ENCODE measurements around the gene DAPK1. TPM values are rescaled to one million over a fixed set of nuclear protein-coding genes. Genes with fewer than 3 reads are reported as not detected.

DAPK1 gene
- total RNA-seq, 4 donors from 2014 or later = 14.5 to 28.3 (median 20.7) TPM

DNA sequence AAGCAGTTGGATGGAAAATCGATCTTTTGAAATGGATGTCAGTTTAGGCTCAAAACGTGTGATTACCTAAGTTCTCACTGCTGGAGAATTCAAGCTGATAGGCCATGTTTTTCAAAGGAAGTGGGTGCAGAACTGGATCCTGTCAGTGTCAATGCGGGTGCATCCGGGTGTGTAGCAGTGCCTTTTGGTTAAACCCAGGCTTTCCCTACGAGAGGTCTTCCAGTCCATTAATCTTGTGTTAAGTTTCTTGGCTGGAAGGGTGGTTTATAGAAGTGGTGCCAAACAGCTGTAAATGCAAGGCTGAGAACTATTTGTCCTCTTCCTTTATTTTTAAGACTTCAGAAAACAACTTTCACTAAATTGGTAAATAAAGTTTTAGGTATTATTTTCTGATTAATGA, 71.9 kb downstream of the DAPK1 start:
- in situ Hi-C loops (cut with MboI; ENCODE audit: low pct_ligation_motif_present in 1 of 4, low pct_unique_long_range_greater_than_20kb in 1 of 4, low sequenced_read_pairs in 3 of 4) (no loop called here), intact Hi-C loops (cut with DNase I; ENCODE audit: low total_unique reads) (no loop called here)
- Histone ChIP-seq H3K9me3 (no peaks in the 10 kb centered on the region), H3K27me3 (no peaks in the 10 kb centered on the region), H3K4me3 (no peak overlapping the region), H3K36me3 (no peaks in the 10 kb centered on the region), H3K4me1 (peaks cover 21 to 63% (median 34%) of the 10 kb centered on the region in 4 donors), H3K27ac (peak overlapping the region; percentile 54 to 75 (median 62))
- no peak for DNase-seq
- WGBS, 2 donors (ENCODE audit: low coverage in 1 of 2) = 4 to 8% methylated on average over 3 to 5 of the region's 5 CpGs
- no peak for TF ChIP-seq POLR2A (IDR thresholded peaks at IDR 0.05)
- TF ChIP-seq EP300 (IDR thresholded peaks at IDR 0.05; ENCODE audit: low read depth) = no peak
- peak in 1 of 3 donors; percentile 69 for TF ChIP-seq POLR2AphosphoS5 (IDR thresholded peaks at IDR 0.05)
- TF ChIP-seq, protein P1, sequence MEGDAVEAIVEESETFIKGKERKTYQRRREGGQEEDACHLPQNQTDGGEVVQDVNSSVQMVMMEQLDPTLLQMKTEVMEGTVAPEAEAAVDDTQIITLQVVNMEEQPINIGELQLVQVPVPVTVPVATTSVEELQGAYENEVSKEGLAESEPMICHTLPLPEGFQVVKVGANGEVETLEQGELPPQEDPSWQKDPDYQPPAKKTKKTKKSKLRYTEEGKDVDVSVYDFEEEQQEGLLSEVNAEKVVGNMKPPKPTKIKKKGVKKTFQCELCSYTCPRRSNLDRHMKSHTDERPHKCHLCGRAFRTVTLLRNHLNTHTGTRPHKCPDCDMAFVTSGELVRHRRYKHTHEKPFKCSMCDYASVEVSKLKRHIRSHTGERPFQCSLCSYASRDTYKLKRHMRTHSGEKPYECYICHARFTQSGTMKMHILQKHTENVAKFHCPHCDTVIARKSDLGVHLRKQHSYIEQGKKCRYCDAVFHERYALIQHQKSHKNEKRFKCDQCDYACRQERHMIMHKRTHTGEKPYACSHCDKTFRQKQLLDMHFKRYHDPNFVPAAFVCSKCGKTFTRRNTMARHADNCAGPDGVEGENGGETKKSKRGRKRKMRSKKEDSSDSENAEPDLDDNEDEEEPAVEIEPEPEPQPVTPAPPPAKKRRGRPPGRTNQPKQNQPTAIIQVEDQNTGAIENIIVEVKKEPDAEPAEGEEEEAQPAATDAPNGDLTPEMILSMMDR (IDR thresholded peaks at IDR 0.05) = no peak

DNA sequence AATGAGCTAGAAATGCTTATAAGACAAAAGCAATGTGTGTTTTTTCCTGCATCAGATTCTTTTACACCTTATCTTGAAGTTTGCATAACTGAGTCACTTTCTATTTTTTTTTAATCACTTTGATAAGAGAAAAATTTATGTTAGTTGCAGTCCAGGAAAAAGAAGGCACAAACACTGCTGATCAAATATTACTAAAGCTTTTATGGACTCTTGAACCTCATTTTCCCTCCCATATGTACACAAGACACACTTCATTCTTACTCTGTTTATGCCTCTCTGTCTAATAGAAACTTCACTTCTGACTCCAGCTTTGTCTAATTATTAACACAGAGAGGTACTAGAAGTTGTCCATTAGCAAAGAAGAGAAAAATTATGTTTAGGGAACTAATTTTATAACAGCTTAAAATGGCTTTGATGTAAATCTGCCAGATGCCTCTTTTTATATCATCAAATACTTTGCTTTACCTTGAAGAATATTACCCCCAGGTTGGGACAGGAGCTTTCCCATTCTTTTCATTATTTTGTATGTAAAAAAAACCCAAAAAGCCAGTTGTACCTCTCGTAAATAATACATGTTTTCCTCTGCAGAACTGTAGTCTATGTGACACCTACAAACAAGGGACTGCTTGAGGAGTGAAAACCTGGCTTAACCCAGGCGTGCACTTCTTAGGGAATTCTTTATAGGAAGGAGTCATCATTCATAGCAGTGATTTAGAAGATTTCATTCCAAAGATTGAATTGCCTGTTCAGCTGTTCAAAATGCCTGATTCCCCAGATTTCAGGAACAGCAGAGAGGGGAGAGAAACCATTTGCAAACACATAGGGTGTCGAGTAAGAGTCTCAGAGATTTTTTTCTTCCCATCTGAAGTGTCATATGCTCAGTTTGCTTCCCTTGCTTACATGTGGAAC, 72.6 kb downstream of the DAPK1 start:
- in situ Hi-C loops (cut with MboI; ENCODE audit: low pct_ligation_motif_present in 1 of 4, low pct_unique_long_range_greater_than_20kb in 1 of 4, low sequenced_read_pairs in 3 of 4) = no loop called here
- intact Hi-C loops (cut with DNase I; ENCODE audit: low total_unique reads) = no loop called here
- TF ChIP-seq, protein P1 (IDR thresholded peaks at IDR 0.05) = no peak
- TF ChIP-seq POLR2AphosphoS5 (IDR thresholded peaks at IDR 0.05) = no peak
- no peak for TF ChIP-seq EP300 (IDR thresholded peaks at IDR 0.05; ENCODE audit: low read depth)
- TF ChIP-seq POLR2A (IDR thresholded peaks at IDR 0.05) = no peak
- no peaks in the 10 kb centered on the region for H3K27me3 ChIP-seq
- peak overlapping the region; percentile 54 to 75 (median 62) for H3K27ac ChIP-seq
- no peak for DNase-seq
- no peaks in the 10 kb centered on the region for H3K9me3 ChIP-seq
- 35 to 50% methylated on average over 2 to 3 of the region's 3 CpGs for WGBS, 2 donors (ENCODE audit: low coverage in 1 of 2)
- H3K4me1 ChIP-seq = peaks cover 21 to 59% (median 34%) of the 10 kb centered on the region in 4 donors
- no peak overlapping the region for H3K4me3 ChIP-seq
- no peaks in the 10 kb centered on the region for H3K36me3 ChIP-seq

GRCh38 chr9:87572719-87573118, 75.1 kb downstream of the DAPK1 start:
- TF ChIP-seq EP300 (IDR thresholded peaks at IDR 0.05; ENCODE audit: low read depth) (no peak), POLR2A (IDR thresholded peaks at IDR 0.05) (no peak), POLR2AphosphoS5 (IDR thresholded peaks at IDR 0.05) (no peak)
- TF ChIP-seq, protein P1 (IDR thresholded peaks at IDR 0.05) = no peak
- no peak for DNase-seq
- intact Hi-C loops (cut with DNase I; ENCODE audit: low total_unique reads) = no loop called here
- Histone ChIP-seq H3K4me3 (no peak overlapping the region), H3K27ac (no peak overlapping the region), H3K4me1 (peaks cover 21 to 42% (median 25%) of the 10 kb centered on the region in 4 donors), H3K27me3 (no peaks in the 10 kb centered on the region), H3K9me3 (no peaks in the 10 kb centered on the region), H3K36me3 (no peaks in the 10 kb centered on the region)
- in situ Hi-C loops (cut with MboI; ENCODE audit: low pct_ligation_motif_present in 1 of 4, low pct_unique_long_range_greater_than_20kb in 1 of 4, low sequenced_read_pairs in 3 of 4) = no loop called here
- 86 to 95% methylated on average over 4 to 6 of the region's 6 CpGs for WGBS, 2 donors (ENCODE audit: low coverage in 1 of 2)

GRCh38 chr9:87573841-87574342, 76.2 kb downstream of the DAPK1 start:
- 50 to 66% methylated on average over 1 of the region's 1 CpG for WGBS, 2 donors (ENCODE audit: low coverage in 1 of 2)
- Histone ChIP-seq H3K27ac (no peak overlapping the region), H3K36me3 (no peaks in the 10 kb centered on the region), H3K27me3 (no peaks in the 10 kb centered on the region), H3K9me3 (no peaks in the 10 kb centered on the region), H3K4me1 (peaks cover 21 to 41% (median 22%) of the 10 kb centered on the region in 4 donors), H3K4me3 (no peak overlapping the region)
- in situ Hi-C loops (cut with MboI; ENCODE audit: low pct_ligation_motif_present in 1 of 4, low pct_unique_long_range_greater_than_20kb in 1 of 4, low sequenced_read_pairs in 3 of 4) (no loop called here), intact Hi-C loops (cut with DNase I; ENCODE audit: low total_unique reads) (no loop called here)
- TF ChIP-seq POLR2A (IDR thresholded peaks at IDR 0.05) (no peak), EP300 (IDR thresholded peaks at IDR 0.05; ENCODE audit: low read depth) (no peak), POLR2AphosphoS5 (IDR thresholded peaks at IDR 0.05) (no peak)
- TF ChIP-seq, protein P1 (IDR thresholded peaks at IDR 0.05) = no peak
- DNase-seq = no peak

Measured in transverse colon (tissue), 4 donors.